GM21423 (cell line): ENCODE data around the gene AADACL3.
"Not testable (repeated sequence)": the region's sequence is repeated elsewhere in the genome, so short reads cannot be mapped to it uniquely, and the experiment has no call there.

ENCODE experiments used
- ATAC-seq: cut with Tn5 transposase; IDR thresholded peaks from one replicate; pipeline ENCODE4 v1.9.1; 2021; ENCODE audit warnings: mild to moderate bottlenecking, moderate library complexity; ENCODE audit not compliant: unreplicated experiment

AADACL3 gene

GRCh38 chr1:12713651-12714050 is 2.3 kb upstream of the AADACL3 start:
- not testable (repeated sequence) for ATAC-seq

DNA sequence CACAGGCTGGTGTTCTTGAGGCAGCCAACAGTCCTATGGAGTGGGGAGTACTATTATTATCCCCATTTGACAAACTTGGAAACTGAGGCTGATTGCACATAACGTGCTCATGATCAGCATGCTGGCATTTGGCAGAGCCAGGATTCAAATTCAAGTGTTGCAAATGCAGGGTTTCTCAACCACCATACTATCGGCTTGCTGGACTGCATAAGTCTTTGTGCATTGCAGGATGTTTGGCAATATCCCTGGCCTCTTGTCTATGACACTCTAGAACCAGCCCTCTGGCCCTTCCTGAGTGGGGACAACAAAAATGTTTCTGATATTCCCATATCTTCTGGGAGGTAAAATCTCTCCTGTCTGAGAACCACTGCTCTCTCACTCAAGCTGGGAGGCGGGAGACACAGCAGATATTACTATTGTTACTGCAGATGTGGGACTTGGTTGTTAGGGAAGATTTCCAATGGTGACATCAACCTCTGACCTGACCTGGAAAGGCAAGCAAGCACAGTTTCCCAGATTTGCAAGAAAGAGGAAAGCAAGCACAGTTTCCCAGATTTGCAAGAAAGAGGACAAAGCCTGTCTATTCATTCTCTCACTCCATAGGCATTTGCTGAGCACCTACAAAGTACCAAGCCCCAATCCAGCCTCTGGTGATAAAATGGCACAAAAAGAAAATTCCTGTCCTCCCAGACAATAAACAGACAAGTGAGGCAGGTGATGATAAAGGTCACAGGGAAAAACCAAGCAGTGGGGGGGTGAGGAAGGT is 1.0 kb upstream of the AADACL3 start:
- no peak for ATAC-seq

DNA sequence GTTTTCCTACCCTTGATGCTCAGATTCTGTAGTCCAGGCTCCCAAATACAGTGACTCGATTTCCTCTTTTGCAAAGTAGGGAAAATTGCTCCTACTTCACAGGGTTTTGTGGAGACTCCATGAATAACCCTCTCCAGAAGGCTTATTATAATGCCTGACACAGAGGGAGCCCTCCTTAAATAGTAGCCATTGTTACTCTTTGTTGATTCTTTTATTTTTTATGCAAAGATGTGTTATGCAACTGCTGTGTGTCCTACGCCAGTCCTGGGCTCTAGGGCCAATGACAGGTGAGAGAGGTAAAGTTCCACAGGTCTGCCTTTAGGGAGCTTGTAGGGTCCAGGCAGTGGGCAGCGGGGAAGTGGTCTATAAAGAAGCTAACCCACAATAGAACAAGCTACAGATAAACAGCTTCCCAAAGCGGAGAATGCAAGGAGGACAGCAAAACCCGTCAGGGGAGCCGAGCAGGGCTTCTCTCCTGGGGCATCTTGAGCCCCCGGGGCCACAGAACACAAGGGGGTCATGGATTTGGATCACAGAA is 1.5 kb downstream of the AADACL3 start:
- no peak for ATAC-seq

GRCh38 chr1:12722626-12723025 is 6.7 kb downstream of the AADACL3 start:
- no peak for ATAC-seq

DNA sequence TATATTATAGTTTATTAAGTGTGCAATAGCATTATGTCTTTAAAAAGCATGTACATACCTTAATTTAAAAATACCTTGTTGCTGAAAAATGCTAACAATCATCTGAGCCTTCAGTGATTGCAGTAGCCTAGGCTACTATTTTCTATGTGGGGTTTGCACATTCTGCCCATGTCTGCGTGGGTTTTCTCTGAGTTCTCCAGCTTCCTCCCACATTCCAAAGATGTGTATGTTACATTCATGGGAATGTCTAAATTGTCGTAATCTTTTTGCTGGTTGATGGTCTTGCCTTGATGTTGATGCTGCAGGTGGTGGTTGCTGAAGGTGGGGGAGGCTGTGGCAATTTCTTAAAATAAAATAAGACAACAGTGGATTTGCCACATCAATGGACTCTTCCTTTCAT is 12.5 kb downstream of the AADACL3 start:
- ATAC-seq = no peak

DNA sequence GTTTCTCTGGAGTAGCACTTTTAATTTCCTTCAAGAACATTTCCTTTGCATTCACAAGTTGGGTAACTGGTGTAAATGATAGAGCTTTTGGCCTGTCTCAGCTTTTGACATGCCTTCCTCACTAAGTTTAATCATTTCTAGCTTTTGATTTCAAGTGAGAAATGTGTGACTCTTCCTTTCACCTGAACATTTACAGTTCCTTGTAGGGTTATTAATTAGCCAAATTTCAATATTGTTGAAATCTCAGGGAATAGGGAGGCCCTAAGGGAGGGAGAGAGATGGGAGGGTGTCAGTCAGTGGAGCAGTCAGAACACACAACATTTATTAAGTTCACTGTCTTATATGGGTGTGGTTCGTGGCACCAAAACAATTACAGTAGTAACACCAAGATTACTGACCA is 14.2 kb downstream of the AADACL3 start:
- no peak for ATAC-seq

GRCh38 chr1:12731084-12731483 is 15.2 kb downstream of the AADACL3 start:
- not testable (repeated sequence) for ATAC-seq

- ATAC-seq = no peak
Measured at GRCh38 chr1:12734651-12735050, 18.7 kb downstream of the AADACL3 start.

DNA sequence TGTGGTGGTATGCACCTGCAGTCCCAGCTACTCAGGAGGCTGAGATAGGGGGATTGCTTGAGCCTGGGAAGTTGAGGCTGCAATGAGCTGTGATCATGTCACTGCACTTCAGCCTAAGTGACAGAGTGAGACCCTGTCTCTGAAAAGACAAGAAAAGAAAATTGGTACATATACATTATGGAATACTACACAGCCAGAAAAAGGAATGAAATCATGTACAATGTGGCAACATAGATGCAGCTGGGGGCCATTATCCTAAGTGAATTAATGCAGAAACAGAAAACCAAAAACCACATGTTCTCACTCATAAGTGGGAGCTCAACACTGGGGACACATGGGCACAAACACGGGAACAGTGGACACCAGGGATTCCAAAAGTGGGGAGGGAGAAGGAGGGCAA is 23.0 kb downstream of the AADACL3 start:
- no peak for ATAC-seq

- ATAC-seq = no peak
Measured at GRCh38 chr1:12739613-12740012, 23.7 kb downstream of the AADACL3 start.

- ATAC-seq = no peak
Measured at GRCh38 chr1:12741946-12742345, 26.0 kb downstream of the AADACL3 start.

DNA sequence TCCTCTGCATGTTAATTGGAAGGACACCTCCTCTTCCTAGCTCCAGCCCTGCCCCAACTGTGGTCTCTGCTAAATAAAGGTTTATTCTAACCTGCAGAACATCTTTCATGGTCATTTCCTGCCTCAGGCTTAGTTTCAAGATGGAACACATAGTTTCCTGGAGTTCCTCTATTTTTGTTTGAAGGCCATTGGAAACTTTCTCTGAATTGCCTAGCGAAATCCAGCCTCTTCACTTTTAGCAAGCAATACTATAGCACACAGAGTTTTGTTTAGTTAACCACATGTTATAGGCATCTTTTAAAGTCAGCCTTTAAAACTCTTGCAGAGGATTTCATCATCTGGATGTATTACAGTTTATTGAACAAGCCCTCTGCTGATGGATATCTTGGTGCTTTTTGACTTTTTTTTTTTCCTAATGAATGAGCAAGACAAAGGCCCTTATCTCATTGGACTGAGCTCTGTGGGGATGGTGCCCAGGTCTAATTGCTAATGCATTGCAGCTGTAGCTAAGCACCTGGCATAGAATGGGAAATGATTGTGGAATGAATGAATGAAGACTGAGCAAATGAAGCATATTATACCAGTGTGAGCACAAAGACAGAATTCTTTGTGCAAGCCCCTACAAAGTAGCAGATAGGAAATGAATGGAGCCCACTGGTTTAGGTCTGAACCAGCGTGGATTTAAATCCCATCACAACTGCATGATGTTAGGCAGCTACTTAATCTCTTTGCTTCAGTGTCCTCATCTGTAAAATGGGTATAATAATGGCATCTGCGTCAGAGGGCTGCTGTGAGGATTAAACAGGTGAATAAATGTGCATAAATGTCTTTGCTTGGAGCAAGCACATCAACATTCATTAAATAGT is 29.4 kb downstream of the AADACL3 start:
- no peak for ATAC-seq

GRCh38 chr1:12745992-12746323 is 30.0 kb downstream of the AADACL3 start, which contains the start of gene CFAP107:
Gene CFAP107 (plus strand): TSS chr1:12746200. CDS start chr1:12746431, 231 bp downstream.
- no peak for ATAC-seq

DNA sequence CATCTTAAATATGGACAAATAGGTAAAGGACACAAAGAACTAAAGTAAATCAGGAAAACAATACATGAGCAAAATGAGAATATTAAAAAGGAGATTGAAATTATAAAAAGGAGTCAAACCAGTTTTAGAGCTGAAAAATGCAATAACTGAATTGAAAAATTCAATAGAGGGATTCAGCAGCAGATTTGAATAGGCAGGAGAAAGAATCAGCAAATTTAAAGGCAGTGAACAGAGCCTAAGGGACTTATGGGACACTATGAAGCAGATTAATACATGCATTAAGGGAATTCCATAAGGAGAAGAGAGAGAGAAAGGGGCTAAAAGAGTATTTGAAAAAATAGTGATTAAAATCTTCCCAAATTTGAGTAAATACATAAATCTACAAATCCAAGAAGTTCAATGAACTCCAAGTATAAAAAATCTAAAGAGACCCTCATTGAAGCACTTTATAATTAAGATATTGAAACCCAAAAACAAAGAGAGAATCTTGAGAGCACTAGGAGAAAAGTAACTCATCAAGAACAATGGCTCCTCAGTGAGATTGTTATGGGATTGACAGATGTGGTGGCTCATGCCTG is 33.0 kb downstream of the AADACL3 start:
- ATAC-seq = no peak

DNA sequence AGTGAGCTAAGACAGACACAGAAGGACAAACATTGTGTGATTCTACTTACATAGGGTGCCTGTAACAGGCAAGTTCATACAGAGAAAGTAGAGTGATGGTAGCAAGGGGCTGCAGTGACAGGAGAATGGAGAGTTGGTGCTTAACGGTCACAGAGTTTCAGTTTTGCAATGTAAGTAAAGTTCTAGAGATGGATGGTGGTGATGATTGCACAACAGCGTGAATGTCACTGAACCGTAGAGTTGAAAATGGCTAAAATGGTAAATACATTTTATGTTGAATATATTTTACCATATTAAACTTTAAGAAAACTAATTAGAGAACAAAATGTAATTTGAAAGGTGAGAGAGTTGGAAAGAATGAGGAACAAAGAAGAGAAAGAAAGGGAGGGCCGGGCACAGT is 38.8 kb downstream of the AADACL3 start:
- ATAC-seq = no peak

GRCh38 chr1:12756273-12756672 is 40.4 kb downstream of the AADACL3 start:
- no peak for ATAC-seq

DNA sequence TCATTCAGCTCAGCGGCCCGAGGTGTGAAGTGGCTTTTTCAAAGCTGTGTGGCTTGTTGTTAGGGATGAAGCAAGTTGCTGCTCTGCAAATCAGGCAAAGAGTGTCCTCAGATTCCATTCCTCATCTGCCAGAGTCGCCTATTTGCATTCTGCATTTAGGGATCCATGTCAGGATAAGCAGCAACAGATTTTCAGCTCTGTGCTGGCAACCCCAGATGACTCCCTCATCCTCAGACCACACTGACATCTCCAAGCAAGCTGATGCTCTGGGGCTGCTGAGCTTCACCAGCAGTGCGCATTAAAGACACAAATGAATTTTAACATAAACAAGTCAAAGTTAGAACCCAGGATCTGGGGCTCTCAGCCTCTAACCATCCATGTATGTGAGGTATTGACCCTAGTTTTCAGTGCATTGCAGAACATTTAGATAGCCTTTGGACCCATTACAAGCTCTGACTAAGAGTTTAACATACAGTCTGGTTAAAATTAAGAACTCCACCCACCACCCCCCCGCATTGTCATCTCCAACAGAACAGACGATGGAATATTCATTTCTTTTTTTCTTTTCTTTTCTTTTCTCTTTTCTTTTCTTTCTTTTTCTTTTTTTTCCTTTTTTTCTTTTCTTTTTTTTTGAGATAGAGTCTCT is 41.0 kb downstream of the AADACL3 start:
- ATAC-seq = no peak

GRCh38 chr1:12757836-12758235 is 41.9 kb downstream of the AADACL3 start:
- ATAC-seq = no peak

- no peak for ATAC-seq
Measured at GRCh38 chr1:12760256-12760795, 44.4 kb downstream of the AADACL3 start.

DNA sequence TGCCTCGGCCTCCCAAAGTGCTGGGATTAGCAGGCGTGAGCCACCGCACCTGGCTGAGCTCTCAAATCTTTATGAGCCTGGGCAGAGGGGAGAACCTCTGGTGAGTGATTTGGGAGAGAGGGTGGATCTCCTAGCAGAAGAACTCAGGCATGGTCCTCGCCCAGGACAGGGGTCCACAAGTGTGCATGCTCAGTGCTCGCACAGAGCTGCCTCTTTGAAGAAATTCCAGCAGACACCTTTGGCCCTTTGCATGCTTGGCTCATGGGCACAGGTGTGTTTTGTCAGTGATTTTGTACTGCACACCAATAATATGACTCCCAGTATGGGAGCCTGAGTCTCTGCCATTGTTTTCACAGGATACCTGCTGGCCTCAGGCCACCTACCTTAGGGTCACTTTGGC is 45.9 kb downstream of the AADACL3 start:
- ATAC-seq = no peak

DNA sequence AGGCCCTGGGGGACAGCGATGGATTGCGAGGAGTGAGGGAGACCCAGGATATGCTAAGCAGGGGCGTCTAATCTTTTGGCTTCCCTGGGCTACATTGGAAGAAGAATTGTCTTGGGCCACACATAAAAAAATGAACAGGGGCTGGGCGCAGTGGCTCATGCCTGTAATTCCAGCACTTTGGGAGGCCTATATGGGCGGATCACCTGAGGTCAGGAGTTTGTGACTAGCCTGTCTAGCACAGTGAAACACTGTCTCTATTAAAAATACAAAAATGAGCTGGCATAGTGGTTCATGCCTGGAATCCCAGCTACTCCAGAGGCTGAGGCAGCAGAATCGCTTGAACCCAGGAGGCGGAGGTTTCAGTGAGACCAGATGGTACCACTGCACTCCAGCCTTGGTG is 46.9 kb downstream of the AADACL3 start:
- no peak for ATAC-seq
